ENCODE results near the gene RNF213.

DNA sequence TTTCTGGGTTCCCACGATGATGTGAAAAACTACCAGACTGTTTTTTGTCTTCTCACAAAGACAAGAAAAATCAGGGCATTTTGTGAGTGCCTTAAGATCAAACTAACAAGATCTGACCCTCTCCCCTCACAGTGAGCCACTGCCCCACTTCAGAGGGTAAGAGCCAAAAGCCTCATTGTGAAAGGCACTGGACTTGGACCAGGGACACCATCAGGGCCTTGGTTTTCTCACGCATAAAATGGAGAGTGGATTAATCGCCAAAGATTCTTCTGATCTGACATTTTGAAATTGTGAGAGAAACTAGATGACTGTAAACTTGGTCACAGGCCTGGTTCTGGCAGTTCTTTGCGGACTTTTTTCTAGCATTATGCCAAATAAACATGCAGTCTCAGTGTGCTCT lies 133.3 kb downstream of the RNF213 start:
- TF ChIP-seq, protein P1, sequence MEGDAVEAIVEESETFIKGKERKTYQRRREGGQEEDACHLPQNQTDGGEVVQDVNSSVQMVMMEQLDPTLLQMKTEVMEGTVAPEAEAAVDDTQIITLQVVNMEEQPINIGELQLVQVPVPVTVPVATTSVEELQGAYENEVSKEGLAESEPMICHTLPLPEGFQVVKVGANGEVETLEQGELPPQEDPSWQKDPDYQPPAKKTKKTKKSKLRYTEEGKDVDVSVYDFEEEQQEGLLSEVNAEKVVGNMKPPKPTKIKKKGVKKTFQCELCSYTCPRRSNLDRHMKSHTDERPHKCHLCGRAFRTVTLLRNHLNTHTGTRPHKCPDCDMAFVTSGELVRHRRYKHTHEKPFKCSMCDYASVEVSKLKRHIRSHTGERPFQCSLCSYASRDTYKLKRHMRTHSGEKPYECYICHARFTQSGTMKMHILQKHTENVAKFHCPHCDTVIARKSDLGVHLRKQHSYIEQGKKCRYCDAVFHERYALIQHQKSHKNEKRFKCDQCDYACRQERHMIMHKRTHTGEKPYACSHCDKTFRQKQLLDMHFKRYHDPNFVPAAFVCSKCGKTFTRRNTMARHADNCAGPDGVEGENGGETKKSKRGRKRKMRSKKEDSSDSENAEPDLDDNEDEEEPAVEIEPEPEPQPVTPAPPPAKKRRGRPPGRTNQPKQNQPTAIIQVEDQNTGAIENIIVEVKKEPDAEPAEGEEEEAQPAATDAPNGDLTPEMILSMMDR (IDR thresholded peaks at IDR 0.05), result no peak
- TF ChIP-seq RAD21 (IDR thresholded peaks at IDR 0.05; ENCODE audit: low read length), result no peak
- TF ChIP-seq EZH2phosphoT487 (IDR thresholded peaks at IDR 0.05; ENCODE audit: borderline replicate concordance, low read depth), result no peak
- no peak for TF ChIP-seq EP300 (IDR thresholded peaks at IDR 0.05; ENCODE audit: borderline replicate concordance in 1 of 2, low read depth in 1 of 2, low read length in 1 of 2)
- TF ChIP-seq CHD2 (IDR thresholded peaks at IDR 0.05; ENCODE audit: low read length, partially characterized antibody), result no peak
- TF ChIP-seq JUND (IDR thresholded peaks at IDR 0.05), result no peak
- no peak for TF ChIP-seq ELF1 (IDR thresholded peaks at IDR 0.05)
- no peak for TF ChIP-seq RFX5 (IDR thresholded peaks at IDR 0.05; ENCODE audit: low read length)
- TF ChIP-seq, protein P2, sequence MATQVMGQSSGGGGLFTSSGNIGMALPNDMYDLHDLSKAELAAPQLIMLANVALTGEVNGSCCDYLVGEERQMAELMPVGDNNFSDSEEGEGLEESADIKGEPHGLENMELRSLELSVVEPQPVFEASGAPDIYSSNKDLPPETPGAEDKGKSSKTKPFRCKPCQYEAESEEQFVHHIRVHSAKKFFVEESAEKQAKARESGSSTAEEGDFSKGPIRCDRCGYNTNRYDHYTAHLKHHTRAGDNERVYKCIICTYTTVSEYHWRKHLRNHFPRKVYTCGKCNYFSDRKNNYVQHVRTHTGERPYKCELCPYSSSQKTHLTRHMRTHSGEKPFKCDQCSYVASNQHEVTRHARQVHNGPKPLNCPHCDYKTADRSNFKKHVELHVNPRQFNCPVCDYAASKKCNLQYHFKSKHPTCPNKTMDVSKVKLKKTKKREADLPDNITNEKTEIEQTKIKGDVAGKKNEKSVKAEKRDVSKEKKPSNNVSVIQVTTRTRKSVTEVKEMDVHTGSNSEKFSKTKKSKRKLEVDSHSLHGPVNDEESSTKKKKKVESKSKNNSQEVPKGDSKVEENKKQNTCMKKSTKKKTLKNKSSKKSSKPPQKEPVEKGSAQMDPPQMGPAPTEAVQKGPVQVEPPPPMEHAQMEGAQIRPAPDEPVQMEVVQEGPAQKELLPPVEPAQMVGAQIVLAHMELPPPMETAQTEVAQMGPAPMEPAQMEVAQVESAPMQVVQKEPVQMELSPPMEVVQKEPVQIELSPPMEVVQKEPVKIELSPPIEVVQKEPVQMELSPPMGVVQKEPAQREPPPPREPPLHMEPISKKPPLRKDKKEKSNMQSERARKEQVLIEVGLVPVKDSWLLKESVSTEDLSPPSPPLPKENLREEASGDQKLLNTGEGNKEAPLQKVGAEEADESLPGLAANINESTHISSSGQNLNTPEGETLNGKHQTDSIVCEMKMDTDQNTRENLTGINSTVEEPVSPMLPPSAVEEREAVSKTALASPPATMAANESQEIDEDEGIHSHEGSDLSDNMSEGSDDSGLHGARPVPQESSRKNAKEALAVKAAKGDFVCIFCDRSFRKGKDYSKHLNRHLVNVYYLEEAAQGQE (IDR thresholded peaks at IDR 0.05; ENCODE audit: low read depth, low read length), result no peak
- no peak for TF ChIP-seq TEAD4 (IDR thresholded peaks at IDR 0.05; ENCODE audit: borderline replicate concordance, insufficient read depth)
- no peak for TF ChIP-seq GATA2 (CRISPR knock-in tag; IDR thresholded peaks at IDR 0.05)
- no peak for TF ChIP-seq SIN3A (IDR thresholded peaks at IDR 0.05; ENCODE audit: borderline replicate concordance, low read depth, low read length)
- TF ChIP-seq TAF1 (IDR thresholded peaks at IDR 0.05; ENCODE audit: borderline replicate concordance, low read depth, low read length), result no peak
- no peak for TF ChIP-seq MXI1 (IDR thresholded peaks at IDR 0.05; ENCODE audit: low read depth, low read length)

Data from SK-N-SH (cell line).